ENCODE results near the gene SPATA2.

DNA sequence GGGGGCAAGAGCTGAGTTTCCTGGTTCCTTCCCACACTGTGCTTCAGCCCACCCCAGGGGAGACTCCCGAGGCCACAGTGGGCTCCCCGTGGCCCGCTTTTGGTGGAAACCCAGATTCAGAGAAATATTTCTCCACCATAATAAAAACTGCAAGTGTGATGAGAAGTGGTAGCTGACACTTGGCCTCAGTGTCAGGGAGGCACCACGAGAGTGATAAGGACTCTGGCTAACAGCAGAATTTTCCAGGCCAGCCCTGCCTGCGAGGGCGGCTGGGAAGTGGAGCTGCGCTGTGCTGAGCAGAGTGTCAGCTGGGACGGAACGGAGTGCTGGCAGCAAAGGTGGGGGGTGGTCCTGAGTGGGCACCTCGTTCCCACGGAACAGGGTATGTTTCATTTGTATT, 22.5 kb downstream of the SPATA2 start:
- TF ChIP-seq, protein P1, sequence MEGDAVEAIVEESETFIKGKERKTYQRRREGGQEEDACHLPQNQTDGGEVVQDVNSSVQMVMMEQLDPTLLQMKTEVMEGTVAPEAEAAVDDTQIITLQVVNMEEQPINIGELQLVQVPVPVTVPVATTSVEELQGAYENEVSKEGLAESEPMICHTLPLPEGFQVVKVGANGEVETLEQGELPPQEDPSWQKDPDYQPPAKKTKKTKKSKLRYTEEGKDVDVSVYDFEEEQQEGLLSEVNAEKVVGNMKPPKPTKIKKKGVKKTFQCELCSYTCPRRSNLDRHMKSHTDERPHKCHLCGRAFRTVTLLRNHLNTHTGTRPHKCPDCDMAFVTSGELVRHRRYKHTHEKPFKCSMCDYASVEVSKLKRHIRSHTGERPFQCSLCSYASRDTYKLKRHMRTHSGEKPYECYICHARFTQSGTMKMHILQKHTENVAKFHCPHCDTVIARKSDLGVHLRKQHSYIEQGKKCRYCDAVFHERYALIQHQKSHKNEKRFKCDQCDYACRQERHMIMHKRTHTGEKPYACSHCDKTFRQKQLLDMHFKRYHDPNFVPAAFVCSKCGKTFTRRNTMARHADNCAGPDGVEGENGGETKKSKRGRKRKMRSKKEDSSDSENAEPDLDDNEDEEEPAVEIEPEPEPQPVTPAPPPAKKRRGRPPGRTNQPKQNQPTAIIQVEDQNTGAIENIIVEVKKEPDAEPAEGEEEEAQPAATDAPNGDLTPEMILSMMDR (IDR thresholded peaks at IDR 0.05): no peak
- TF ChIP-seq POLR2A (IDR thresholded peaks at IDR 0.05; ENCODE audit: low read length) (no peak), SMC3 (IDR thresholded peaks at IDR 0.05) (no peak)
